Thyroid gland (tissue), 4 donors: ENCODE results near the gene ZBED1.

ENCODE experiments used
- CTCF ChIP-seq, 6 experiments: fragments of 200-600 bp in 3 of 6; fragments of 450-650 bp in 3 of 6; sonication (generic) in 3 of 6; IDR thresholded peaks; one replicate each; pipeline ENCODE4 v1.5.1; 2016 to 2019; ENCODE audit warnings: antibody characterized with exemption in 6 of 6, mild to moderate bottlenecking in 2 of 6, inconsistent platforms in 1 of 6, moderate library complexity in 1 of 6
- POLR2A ChIP-seq, 2 donors: fragments of 450-650 bp; IDR thresholded peaks; one replicate each; pipeline ENCODE4 v1.6.1; 2017; ENCODE audit warnings: antibody characterized with exemption in 2 of 2, mild to moderate bottlenecking in 2 of 2, moderate library complexity in 1 of 2

GRCh38 chrX:2521927-2522386, 21.2 kb upstream of the ZBED1 start:
- TF ChIP-seq CTCF (IDR thresholded peaks at IDR 0.05) (no peak), POLR2A (IDR thresholded peaks at IDR 0.05) (no peak)
